Measurements from ENCODE around the gene DHX32.

DNA sequence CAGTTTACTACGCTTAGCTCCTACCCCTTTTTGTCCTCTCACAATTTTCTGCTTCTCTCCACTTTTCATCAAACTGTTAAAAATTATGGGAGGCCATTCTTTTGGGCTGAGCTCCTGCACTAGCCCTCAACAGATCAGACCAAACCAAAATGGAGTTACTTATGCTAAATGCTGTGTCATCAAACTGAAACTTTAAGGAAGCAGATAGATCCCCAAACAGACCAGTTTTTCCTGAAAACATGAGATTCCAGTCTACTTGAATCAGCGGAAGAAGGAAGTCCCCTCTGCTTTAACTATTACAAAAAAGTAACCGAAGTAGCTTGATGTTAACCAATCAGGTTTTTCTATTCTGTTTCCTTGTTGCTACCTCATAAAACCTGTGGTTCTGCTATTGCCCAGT is 35.9 kb upstream of the DHX32 start:
- TF ChIP-seq CTCF (IDR thresholded peaks at IDR 0.05; ENCODE audit: insufficient read depth, low read length, poor library complexity, severe bottlenecking) (no peak), EZH2phosphoT487 (conservative IDR thresholded peaks at IDR 0.05; ENCODE audit: low read length) (no peak)
